GM18861 (cell line): Measurements from ENCODE around the gene RNFT2.

Source experiments
- ATAC-seq: cut with Tn5 transposase; IDR thresholded peaks from one replicate; pipeline ENCODE4 v1.9.1; 2021; ENCODE audit not compliant: unreplicated experiment

RNFT2 gene

GRCh38 chr12:116876151-116876869 is 138.2 kb downstream of the RNFT2 start:
- no peak for ATAC-seq

- no peak for ATAC-seq
Measured at GRCh38 chr12:116878567-116879508, 140.7 kb downstream of the RNFT2 start.

- ATAC-seq: no peak
Measured at GRCh38 chr12:116879509-116880212, 141.5 kb downstream of the RNFT2 start.

- ATAC-seq: no peak
Measured at GRCh38 chr12:116880213-116880816, 142.2 kb downstream of the RNFT2 start.

GRCh38 chr12:116880817-116881324 is 142.8 kb downstream of the RNFT2 start:
- no peak for ATAC-seq

GRCh38 chr12:116881325-116881876 is 143.3 kb downstream of the RNFT2 start, which contains the start of gene HRK:
Gene HRK (minus strand): TSS chr12:116881441. CDS start chr12:116881307, 134 bp downstream.
- ATAC-seq: no peak

GRCh38 chr12:116881877-116882507 is 143.9 kb downstream of the RNFT2 start:
- ATAC-seq: no peak

GRCh38 chr12:116882742-116883141 is 144.6 kb downstream of the RNFT2 start:
- no peak for ATAC-seq

- no peak for ATAC-seq
Measured at GRCh38 chr12:116884871-116885270, 146.8 kb downstream of the RNFT2 start.

GRCh38 chr12:116885491-116885890 is 147.4 kb downstream of the RNFT2 start:
- no peak for ATAC-seq

- ATAC-seq: no peak
Measured at GRCh38 chr12:116887244-116887643, 149.1 kb downstream of the RNFT2 start.

- no peak for ATAC-seq
Measured at GRCh38 chr12:116887897-116888296, 149.8 kb downstream of the RNFT2 start.

- no peak for ATAC-seq
Measured at GRCh38 chr12:116890330-116890729, 152.2 kb downstream of the RNFT2 start.

- no peak for ATAC-seq
Measured at GRCh38 chr12:116891019-116891418, 152.9 kb downstream of the RNFT2 start.

GRCh38 chr12:116892349-116893140 is 154.4 kb downstream of the RNFT2 start:
- no peak for ATAC-seq

- ATAC-seq: no peak
Measured at GRCh38 chr12:116894913-116895312, 156.8 kb downstream of the RNFT2 start.

- ATAC-seq: no peak
Measured at GRCh38 chr12:116896411-116896924, 158.4 kb downstream of the RNFT2 start.

GRCh38 chr12:116897476-116897875 is 159.4 kb downstream of the RNFT2 start:
- no peak for ATAC-seq

GRCh38 chr12:116898669-116899068 is 160.6 kb downstream of the RNFT2 start:
- ATAC-seq: no peak
